ENCODE results near the gene MSL1. TPM values are rescaled to one million over a fixed set of nuclear protein-coding genes. Genes with fewer than 3 reads are reported as not detected.

Gene MSL1
- total and polyA plus RNA-seq, 2 of the 13 experiments (the other 11 are each of a cell fraction or from before 2014, with no cell fraction given): 63.8 to 88.5 TPM

GRCh38 chr17:40139566-40140058, 17.8 kb downstream of the MSL1 start (continued):
- TF ChIP-seq DBP (CRISPR knock-in tag; IDR thresholded peaks at IDR 0.05; ENCODE audit: not compliant biosample characterization): no peak
- TF ChIP-seq SRSF4 (IDR thresholded peaks at IDR 0.05; ENCODE audit: low read depth, low read length, poor library complexity, severe bottlenecking): no peak
- TF ChIP-seq HOXA7 (CRISPR knock-in tag; IDR thresholded peaks at IDR 0.05): no peak
- TF ChIP-seq ZNF674 (CRISPR knock-in tag; IDR thresholded peaks at IDR 0.05; ENCODE audit: low read depth): 0 out of 2 replicates have a peak, but pooled peaks have one; percentile 12
- peak; percentile 22; the same call in 1 of the 2 replicates for TF ChIP-seq MIER2 (CRISPR knock-in tag; IDR thresholded peaks at IDR 0.05)
- TF ChIP-seq POLR2AphosphoS5 (IDR thresholded peaks at IDR 0.05; ENCODE audit: low read depth, low read length): no peak
- TF ChIP-seq ZBTB10 (CRISPR knock-in tag; IDR thresholded peaks at IDR 0.05; ENCODE audit: borderline replicate concordance): 0 out of 2 replicates have a peak, but pooled peaks have one; percentile 30
- TF ChIP-seq, protein P1, sequence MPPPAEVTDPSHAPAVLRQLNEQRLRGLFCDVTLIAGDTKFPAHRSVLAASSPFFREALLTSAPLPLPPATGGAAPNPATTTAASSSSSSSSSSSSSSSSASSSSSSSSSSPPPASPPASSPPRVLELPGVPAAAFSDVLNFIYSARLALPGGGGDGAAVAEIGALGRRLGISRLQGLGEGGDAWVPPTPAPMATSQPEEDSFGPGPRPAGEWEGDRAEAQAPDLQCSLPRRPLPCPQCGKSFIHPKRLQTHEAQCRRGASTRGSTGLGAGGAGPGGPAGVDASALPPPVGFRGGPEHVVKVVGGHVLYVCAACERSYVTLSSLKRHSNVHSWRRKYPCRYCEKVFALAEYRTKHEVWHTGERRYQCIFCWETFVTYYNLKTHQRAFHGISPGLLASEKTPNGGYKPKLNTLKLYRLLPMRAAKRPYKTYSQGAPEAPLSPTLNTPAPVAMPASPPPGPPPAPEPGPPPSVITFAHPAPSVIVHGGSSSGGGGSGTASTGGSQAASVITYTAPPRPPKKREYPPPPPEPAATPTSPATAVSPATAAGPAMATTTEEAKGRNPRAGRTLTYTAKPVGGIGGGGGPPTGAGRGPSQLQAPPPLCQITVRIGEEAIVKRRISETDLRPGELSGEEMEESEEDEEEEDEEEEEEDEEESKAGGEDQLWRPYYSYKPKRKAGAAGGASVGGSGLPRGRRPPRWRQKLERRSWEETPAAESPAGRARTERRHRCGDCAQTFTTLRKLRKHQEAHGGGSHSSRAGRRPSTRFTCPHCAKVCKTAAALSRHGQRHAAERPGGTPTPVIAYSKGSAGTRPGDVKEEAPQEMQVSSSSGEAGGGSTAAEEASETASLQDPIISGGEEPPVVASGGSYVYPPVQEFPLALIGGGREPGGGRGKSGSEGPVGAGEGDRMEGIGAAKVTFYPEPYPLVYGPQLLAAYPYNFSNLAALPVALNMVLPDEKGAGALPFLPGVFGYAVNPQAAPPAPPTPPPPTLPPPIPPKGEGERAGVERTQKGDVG (CRISPR knock-in tag; IDR thresholded peaks at IDR 0.05; ENCODE audit: borderline replicate concordance): no peak
- peak; percentile 31; the same call in 1 of the 2 replicates for TF ChIP-seq FOXP4 (CRISPR knock-in tag; IDR thresholded peaks at IDR 0.05)
- TF ChIP-seq ZFAT (CRISPR knock-in tag; conservative IDR thresholded peaks at IDR 0.05): no peak
- TF ChIP-seq ZKSCAN8 (CRISPR knock-in tag; IDR thresholded peaks at IDR 0.05; ENCODE audit: borderline replicate concordance): no peak
- TF ChIP-seq, protein P2, sequence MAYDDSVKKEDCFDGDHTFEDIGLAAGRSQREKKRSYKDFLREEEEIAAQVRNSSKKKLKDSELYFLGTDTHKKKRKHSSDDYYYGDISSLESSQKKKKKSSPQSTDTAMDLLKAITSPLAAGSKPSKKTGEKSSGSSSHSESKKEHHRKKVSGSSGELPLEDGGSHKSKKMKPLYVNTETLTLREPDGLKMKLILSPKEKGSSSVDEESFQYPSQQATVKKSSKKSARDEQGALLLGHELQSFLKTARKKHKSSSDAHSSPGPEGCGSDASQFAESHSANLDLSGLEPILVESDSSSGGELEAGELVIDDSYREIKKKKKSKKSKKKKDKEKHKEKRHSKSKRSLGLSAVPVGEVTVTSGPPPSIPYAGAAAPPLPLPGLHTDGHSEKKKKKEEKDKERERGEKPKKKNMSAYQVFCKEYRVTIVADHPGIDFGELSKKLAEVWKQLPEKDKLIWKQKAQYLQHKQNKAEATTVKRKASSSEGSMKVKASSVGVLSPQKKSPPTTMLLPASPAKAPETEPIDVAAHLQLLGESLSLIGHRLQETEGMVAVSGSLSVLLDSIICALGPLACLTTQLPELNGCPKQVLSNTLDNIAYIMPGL (CRISPR knock-in tag; IDR thresholded peaks at IDR 0.05; ENCODE audit: borderline replicate concordance in 1 of 2, low read depth in 1 of 2): peak in 1 of 2 experiments; percentile 67; a peak in 1 of 4 replicates
- TF ChIP-seq ZNF10 (CRISPR knock-in tag; IDR thresholded peaks at IDR 0.05; ENCODE audit: borderline replicate concordance, low read depth): no peak
- 0 out of 2 replicates have a peak, but pooled peaks have one; percentile 24 for TF ChIP-seq SAFB2 (CRISPR knock-in tag; IDR thresholded peaks at IDR 0.05; ENCODE audit: borderline replicate concordance, low read depth)
- TF ChIP-seq, protein P3, sequence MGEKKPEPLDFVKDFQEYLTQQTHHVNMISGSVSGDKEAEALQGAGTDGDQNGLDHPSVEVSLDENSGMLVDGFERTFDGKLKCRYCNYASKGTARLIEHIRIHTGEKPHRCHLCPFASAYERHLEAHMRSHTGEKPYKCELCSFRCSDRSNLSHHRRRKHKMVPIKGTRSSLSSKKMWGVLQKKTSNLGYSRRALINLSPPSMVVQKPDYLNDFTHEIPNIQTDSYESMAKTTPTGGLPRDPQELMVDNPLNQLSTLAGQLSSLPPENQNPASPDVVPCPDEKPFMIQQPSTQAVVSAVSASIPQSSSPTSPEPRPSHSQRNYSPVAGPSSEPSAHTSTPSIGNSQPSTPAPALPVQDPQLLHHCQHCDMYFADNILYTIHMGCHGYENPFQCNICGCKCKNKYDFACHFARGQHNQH (CRISPR knock-in tag; IDR thresholded peaks at IDR 0.05): peak; percentile 58; the same call in 1 of the 2 replicates
